GM13977 (cell line): ENCODE measurements around the gene GGT6.

Experiments used
- DNase-seq: peaks from one replicate; pipeline ENCODE4 v3.0.0; 2012; ENCODE audit warnings: low spot score
- in situ Hi-C: fragments of 300-500 bp; cut with MboI; formaldehyde crosslinking; loops from one replicate; pipeline ENCODE4 v1.12.0; 2022; ENCODE audit warnings: low sequenced_read_pairs, low pct_unique_long_range_greater_than_20kb, mixed read lengths, inconsistent platforms; ENCODE audit not compliant: unreplicated experiment
- TF ChIP-seq, protein P1 (sequence below): IDR thresholded peaks from 2 replicates; pipeline ENCODE4 v1.5.1; 2012; ENCODE audit warnings: mild to moderate bottlenecking, control low read depth; ENCODE audit not compliant: insufficient read depth; ENCODE audit errors: extremely low read depth, missing control alignments

GGT6 gene

GRCh38 chr17:4507361-4508111 is 52.8 kb downstream of the GGT6 start:
- DNase-seq, result no peak
- TF ChIP-seq, protein P1, sequence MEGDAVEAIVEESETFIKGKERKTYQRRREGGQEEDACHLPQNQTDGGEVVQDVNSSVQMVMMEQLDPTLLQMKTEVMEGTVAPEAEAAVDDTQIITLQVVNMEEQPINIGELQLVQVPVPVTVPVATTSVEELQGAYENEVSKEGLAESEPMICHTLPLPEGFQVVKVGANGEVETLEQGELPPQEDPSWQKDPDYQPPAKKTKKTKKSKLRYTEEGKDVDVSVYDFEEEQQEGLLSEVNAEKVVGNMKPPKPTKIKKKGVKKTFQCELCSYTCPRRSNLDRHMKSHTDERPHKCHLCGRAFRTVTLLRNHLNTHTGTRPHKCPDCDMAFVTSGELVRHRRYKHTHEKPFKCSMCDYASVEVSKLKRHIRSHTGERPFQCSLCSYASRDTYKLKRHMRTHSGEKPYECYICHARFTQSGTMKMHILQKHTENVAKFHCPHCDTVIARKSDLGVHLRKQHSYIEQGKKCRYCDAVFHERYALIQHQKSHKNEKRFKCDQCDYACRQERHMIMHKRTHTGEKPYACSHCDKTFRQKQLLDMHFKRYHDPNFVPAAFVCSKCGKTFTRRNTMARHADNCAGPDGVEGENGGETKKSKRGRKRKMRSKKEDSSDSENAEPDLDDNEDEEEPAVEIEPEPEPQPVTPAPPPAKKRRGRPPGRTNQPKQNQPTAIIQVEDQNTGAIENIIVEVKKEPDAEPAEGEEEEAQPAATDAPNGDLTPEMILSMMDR, result no peak
- in situ Hi-C loops, result no loop called here
